ENCODE data around the gene PLEKHG4B. TPM values are rescaled to one million over a fixed set of nuclear protein-coding genes. Genes with fewer than 3 reads are reported as not detected.
A peak's percentile ranks its signal among the peaks of the same experiment; 100 is the strongest.

The PLEKHG4B gene
- total and polyA plus RNA-seq, 2 of the 4 experiments (the other 2 are of a cell fraction), result 1.1 TPM

- H2BK15ac ChIP-seq (ENCODE audit: low read depth, low read length), result no peak overlapping the region
- H3K4me1 ChIP-seq (ENCODE audit: control insufficient read depth, insufficient read depth, low read length), result peaks cover 11% of the 10 kb centered on the region
- no peak overlapping the region for H2BK120ac ChIP-seq (ENCODE audit: low read depth, low read length)
- no peaks in the 10 kb centered on the region for H3K9me3 ChIP-seq (ENCODE audit: control insufficient read depth, insufficient read depth, low read length)
- no peak overlapping the region for H3K18ac ChIP-seq (ENCODE audit: low read depth, low read length)
- dilution Hi-C loops (cut with HindIII; ENCODE audit: low sequenced_read_pairs, unreplicated experiment) (no loop called here), in situ Hi-C loops (cut with MboI; ENCODE audit: low sequenced_read_pairs) (no loop called here), intact Hi-C loops (cut with micrococcal nuclease) (no loop called here)
- H3K27me3 ChIP-seq (ENCODE audit: control insufficient read depth, insufficient read depth, low read length), result no peaks in the 10 kb centered on the region
- H2BK5ac ChIP-seq (ENCODE audit: low read depth, low read length, poor library complexity, severe bottlenecking), result no peak overlapping the region
- no peak overlapping the region; the same call in 1 of the 2 replicates for H2AK5ac ChIP-seq (ENCODE audit: low read depth, low read length)
- H3K4ac ChIP-seq (ENCODE audit: low read depth, low read length), result peak overlapping the region; percentile 19; the same call in 1 of the 2 replicates
- H3K56ac ChIP-seq (ENCODE audit: extremely low read depth, insufficient read depth, low read length), result no peak overlapping the region
- H2AFZ ChIP-seq (replicated peaks; ENCODE audit: low read length, poor library complexity), result no peak overlapping the region
- H3K9me1 ChIP-seq (ENCODE audit: insufficient read depth, low read length), result peaks cover 15% of the 10 kb centered on the region
- no peak overlapping the region for H4K5ac ChIP-seq (ENCODE audit: low read depth, low read length)
- H3K9ac ChIP-seq (ENCODE audit: low read depth, low read length), result peak overlapping the region; percentile 78
- no peak overlapping the region for H4K8ac ChIP-seq (ENCODE audit: low read depth in 2 of 2, low read length in 2 of 2)
- no peak overlapping the region for H3K14ac ChIP-seq (replicated peaks; ENCODE audit: low read depth, low read length)
- H3K4me2 ChIP-seq (ENCODE audit: low read depth, low read length), result peak overlapping the region; percentile 95
- no TSS peak for BruUV-seq (replicated peaks)
- peak overlapping the region; percentile 17; the same call in 1 of the 2 replicates for H3K27ac ChIP-seq (ENCODE audit: insufficient read depth, low read length)
- TF ChIP-seq CEBPB (IDR thresholded peaks at IDR 0.05; ENCODE audit: low read depth, low read length), result peak; percentile 49; the same call in 1 of the 2 replicates
- TF ChIP-seq MAZ (IDR thresholded peaks at IDR 0.05; ENCODE audit: borderline replicate concordance, low read depth, low read length), result no peak
- TF ChIP-seq MAFK (IDR thresholded peaks at IDR 0.05; ENCODE audit: low read depth, low read length), result no peak
- H3K79me1 ChIP-seq (ENCODE audit: low read depth in 1 of 2, low read length in 2 of 2), result peaks cover 18 to 47% of the 10 kb centered on the region in 2 experiments; a peak in 3 of 4 replicates
- no peak overlapping the region for H2AK9ac ChIP-seq (replicated peaks; ENCODE audit: low read depth, low read length, poor library complexity)
- ATAC-seq (ENCODE audit: low read depth), result no peak
- peak overlapping the region; percentile 89 for H3K4me3 ChIP-seq (ENCODE audit: insufficient read depth, low read depth, low read length)
- 55% methylated on average over 4 of the region's 9 CpGs; no CpG with 5 or more reads in 1 of the 2 experiments for WGBS, 2 experiments (ENCODE audit: extremely low coverage in 2 of 2, insufficient read length in 1 of 2)
- ChIA-PET POLR2A (ENCODE audit: unreplicated experiment) (no interaction called here), CTCF (interaction anchor here (0.6 to 0.7 kb wide), 2 partner anchors 13 to 31 kb away, joined by 3 to 5 read pairs; no protein-coding TSS in a partner anchor)
- DNase-seq, result peak; percentile 50
- H4K20me1 ChIP-seq (ENCODE audit: insufficient read depth, low read length), result peaks cover 53% of the 10 kb centered on the region
- H4K91ac ChIP-seq (ENCODE audit: insufficient read depth, low read depth, low read length), result no peak overlapping the region
- no peak overlapping the region for H2BK20ac ChIP-seq (ENCODE audit: low read depth, low read length)
- peak overlapping the region; percentile 87 for H3K23ac ChIP-seq (ENCODE audit: low read depth, low read length)
- peaks cover 5% of the 10 kb centered on the region for H3K36me3 ChIP-seq (ENCODE audit: control insufficient read depth, insufficient read depth, low read length)
Observed at GRCh38 chr5:219460-219863, 127.5 kb downstream of the PLEKHG4B start.

All from IMR-90 (cell line).